NCI-H2171 (cell line): ENCODE results near the gene TRAPPC5.

Experiments
- DNase-seq: peaks from one replicate; lab custom pipeline; 2025; lab: John Stamatoyannopoulos, UW

TRAPPC5 gene

GRCh38 chr19:7732045-7732444 lies 51.4 kb downstream of the TRAPPC5 start, which contains the start of gene CLEC4G:
CLEC4G (minus strand) TSS chr19:7732110; CDS start chr19:7732102, 8 bp downstream.
- DNase-seq, result no peak

- no peak for DNase-seq
Measured at GRCh38 chr19:7733376-7733775, 52.7 kb downstream of the TRAPPC5 start.

GRCh38 chr19:7734220-7735203 lies 53.9 kb downstream of the TRAPPC5 start:
- DNase-seq, result no peak

- no peak for DNase-seq
Measured at GRCh38 chr19:7736148-7736547, 55.5 kb downstream of the TRAPPC5 start.

GRCh38 chr19:7737215-7737614 lies 56.6 kb downstream of the TRAPPC5 start:
- no peak for DNase-seq
